HFF-Myc (cell line): Measurements from ENCODE around the gene RIMKLB.

Source experiments
- DNase-seq: peaks from one replicate; pipeline ENCODE4 v3.0.0-alpha.2; 2011; ENCODE audit warnings: low read depth; ENCODE audit errors: extremely low read depth
- H3K4me3 ChIP-seq: replicated peaks from 2 replicates; pipeline ENCODE4 v1.5.1; 2011; ENCODE audit warnings: low read depth, mild to moderate bottlenecking, control low read depth, low read length
- TF ChIP-seq, protein P1 (sequence below): IDR thresholded peaks from 2 replicates; pipeline ENCODE4 v1.5.1; 2012; ENCODE audit warnings: mild to moderate bottlenecking, low read depth, low read length, control low read depth; ENCODE audit errors: missing control alignments

The RIMKLB gene

DNA sequence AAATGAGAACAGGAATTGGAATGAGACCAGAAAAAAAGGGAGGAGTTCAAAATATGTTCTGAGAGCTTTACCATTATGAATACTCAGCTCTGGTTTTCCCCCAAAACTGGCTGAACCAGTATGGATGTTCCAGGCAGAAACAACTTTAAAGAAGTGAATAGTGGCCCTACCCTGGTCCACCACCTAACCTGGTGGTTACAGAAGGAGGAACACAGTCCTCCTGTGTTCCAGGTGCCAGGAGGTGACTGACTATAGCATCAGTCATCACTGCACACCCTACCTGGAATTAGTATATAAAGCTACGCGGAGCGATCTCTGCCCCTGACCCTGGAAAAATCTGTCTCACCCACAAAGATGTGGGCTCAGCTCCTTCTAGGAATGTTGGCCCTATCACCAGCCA lies 124.5 kb downstream of the RIMKLB start, which contains the start of gene A2ML1:
TSS of gene A2ML1 (plus strand) at position 324 of the 400 bp plus-strand sequence. CDS start at position 355, 31 bp downstream.
- TF ChIP-seq, protein P1, sequence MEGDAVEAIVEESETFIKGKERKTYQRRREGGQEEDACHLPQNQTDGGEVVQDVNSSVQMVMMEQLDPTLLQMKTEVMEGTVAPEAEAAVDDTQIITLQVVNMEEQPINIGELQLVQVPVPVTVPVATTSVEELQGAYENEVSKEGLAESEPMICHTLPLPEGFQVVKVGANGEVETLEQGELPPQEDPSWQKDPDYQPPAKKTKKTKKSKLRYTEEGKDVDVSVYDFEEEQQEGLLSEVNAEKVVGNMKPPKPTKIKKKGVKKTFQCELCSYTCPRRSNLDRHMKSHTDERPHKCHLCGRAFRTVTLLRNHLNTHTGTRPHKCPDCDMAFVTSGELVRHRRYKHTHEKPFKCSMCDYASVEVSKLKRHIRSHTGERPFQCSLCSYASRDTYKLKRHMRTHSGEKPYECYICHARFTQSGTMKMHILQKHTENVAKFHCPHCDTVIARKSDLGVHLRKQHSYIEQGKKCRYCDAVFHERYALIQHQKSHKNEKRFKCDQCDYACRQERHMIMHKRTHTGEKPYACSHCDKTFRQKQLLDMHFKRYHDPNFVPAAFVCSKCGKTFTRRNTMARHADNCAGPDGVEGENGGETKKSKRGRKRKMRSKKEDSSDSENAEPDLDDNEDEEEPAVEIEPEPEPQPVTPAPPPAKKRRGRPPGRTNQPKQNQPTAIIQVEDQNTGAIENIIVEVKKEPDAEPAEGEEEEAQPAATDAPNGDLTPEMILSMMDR: no peak
- no peak for DNase-seq
- no peak within 1 kb of the TSS for H3K4me3 ChIP-seq

DNA sequence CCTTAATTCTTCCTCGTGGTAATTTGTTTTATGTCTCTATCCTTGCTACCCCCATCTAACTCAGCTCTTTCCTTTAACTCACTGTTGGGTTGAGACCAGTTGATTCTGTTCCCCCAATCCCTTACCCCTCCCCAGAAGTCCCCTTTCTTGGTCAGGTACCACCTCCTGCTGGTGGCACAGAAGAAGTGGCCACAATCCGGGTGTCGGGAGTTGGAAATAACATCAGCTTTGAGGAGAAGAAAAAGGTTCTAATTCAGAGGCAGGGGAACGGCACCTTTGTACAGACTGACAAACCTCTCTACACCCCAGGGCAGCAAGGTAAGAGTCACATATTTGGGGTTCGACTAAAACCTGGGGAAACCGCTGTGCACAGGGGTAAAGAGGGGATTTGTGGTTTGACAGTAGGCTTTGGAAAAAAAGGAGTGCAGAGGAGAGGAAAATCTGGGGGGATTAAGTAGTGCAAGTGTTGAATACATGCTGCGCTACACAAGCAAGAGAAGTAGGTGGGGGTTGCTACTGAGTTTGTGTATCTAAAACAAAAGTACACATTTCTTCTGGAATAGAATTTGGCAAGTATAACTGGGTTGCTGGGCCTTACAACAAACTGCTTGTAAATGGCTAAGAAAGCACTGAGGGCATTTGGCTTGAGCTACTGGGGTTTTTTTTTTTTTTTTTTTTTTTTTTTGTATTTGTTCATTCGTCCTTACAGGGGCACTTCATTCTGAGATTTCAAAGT lies 125.9 kb downstream of the RIMKLB start:
- TF ChIP-seq, protein P1: peak; percentile 71
- no peak overlapping the region for H3K4me3 ChIP-seq
- no peak for DNase-seq

DNA sequence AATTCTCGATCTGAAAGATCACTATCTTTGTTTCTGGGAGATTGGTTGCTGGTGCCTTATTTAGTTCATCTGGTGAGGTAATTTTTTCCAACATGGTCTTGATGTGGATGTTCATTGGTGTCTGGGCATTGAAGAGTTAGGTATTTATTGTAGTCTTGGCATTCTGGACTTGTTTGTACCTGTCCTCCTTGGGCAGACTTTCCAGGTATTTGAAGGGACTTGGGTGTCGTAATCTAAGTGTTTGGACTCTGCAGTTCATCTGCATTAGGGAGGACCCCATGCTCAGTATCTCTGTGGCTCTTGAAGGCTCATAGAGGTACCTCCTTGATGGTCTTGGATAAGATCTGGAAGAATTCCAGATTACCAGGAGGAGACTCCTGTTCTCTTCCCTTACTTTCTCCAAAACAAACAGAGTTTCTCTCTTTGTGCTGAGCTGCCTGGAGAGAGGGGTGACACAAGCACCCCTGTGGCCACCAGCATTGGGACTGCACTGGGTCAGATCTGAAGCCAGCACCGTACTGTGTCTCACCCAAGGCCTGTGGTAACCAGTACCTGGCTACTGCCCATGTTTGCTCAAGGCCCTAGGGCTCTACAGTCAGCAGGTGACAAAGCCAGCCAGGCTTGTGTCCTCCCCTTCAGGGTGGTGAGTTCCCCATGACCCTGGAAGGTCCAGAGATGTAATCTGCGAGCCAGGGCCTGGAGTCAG lies 129.9 kb downstream of the RIMKLB start:
- DNase-seq: no peak
- no peak overlapping the region for H3K4me3 ChIP-seq
- TF ChIP-seq, protein P1: no peak

DNA sequence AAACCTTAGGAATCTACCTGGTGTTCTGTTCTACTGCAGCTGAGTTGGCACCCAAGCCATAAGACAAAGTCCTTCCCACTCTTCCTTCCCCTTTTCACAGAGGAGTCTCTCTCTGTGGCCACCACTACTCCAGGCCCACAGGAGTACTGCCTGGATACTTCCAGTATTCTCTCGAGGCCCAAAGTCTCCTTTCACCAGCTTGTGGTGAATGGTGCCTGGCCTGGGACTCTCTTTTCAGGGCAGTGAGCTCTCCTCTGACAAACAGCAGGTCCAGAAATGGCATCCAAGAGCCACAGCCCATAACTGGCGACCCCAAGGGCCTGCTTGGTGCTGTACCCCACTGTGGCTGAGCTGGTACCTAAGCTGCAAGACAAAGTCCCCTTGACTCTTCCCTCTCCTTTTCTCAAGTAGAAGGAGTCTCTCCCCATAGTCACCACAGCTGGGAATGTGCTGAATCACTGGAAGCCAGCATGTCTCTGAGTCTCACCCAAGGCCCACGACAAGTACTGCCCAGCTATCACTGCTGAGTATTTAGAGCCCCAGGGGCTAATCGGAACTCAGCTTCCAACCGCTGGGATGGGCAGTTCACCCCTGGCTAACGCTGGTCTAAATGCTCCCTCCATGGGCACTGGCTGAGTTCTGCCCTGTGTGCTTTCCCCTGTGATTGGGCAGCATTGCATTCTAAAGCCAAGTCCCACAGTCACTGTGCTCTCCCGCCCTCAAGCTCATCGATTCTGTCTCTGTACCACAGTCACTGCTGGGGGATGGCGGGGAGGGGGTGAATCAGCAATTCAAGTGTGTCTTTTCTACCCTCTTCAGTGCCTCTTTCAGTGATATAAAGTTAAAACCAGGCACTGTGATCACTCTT lies 130.7 kb downstream of the RIMKLB start:
- TF ChIP-seq, protein P1: no peak
- no peak for DNase-seq
- H3K4me3 ChIP-seq: no peak overlapping the region

DNA sequence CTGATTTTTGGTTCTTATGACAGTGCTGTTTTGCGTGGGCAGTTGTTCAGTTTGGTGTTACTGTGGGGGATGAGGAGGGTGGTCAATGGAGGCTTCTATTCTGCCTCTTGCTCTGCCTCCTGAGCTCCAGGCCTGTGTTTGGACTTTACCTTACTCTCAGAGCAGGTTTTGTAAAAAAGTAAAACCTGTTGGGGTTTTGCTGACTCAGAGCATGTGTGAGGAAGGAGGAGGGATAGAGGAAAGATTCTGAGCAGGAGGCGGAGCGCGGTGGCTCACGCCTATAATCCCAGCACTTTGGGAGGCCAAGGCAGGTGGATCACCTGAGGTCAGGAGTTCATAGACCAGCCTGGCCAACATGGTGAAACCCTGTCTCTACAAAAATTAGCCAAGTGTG lies 131.3 kb downstream of the RIMKLB start:
- TF ChIP-seq, protein P1: no peak
- no peak for DNase-seq
- H3K4me3 ChIP-seq: no peak overlapping the region

DNA sequence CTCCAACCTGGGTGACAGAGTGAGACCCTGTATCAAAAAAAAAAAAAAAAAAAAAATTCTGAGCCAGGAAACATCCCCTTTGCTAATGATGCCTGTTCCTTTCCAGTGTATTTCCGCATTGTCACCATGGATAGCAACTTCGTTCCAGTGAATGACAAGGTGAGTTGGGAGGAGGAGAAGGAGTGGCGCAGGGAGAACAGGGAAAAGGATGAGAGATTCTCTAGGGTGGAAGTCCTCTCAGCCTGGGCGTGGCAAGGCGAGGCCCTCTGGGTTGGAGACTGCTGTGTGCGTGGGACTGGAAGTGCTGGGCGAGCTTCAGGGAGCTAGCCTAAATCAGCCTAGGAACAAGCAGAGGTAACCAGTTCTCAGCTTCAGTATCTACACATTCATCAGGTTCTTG lies 131.8 kb downstream of the RIMKLB start:
- TF ChIP-seq, protein P1: no peak
- DNase-seq: no peak
- no peak overlapping the region for H3K4me3 ChIP-seq
